MM.1S (cell line): ENCODE results near the gene CDKL5.

Source experiments
- CTCF ChIP-seq: fragments of 300-600 bp; sonication (generic); IDR thresholded peaks from 2 replicates; pipeline ENCODE4 v1.5.1; 2016; ENCODE audit warnings: antibody characterized with exemption, low read length, mixed read lengths
- EZH2 ChIP-seq: fragments of 300-600 bp; sonication (generic); optimal IDR thresholded peaks from 2 replicates; pipeline ENCODE3; 2017; ENCODE audit warnings: low read depth, mild to moderate bottlenecking, antibody characterized with exemption, low read length, mixed read lengths
- EZH2phosphoT487 ChIP-seq: fragments of 300-600 bp; sonication (generic); IDR thresholded peaks from 2 replicates; pipeline ENCODE4 v1.6.1; 2018; ENCODE audit warnings: antibody characterized with exemption, low read length

- no peak for TF ChIP-seq CTCF
- TF ChIP-seq EZH2 = no peak
- TF ChIP-seq EZH2phosphoT487 = no peak
Measured at GRCh38 chrX:18455384-18455783, 30.0 kb downstream of the CDKL5 start.
